Small intestine (tissue), 7 donors: Measurements from ENCODE around the gene GPATCH2. TPM values are rescaled to one million over a fixed set of nuclear protein-coding genes. Genes with fewer than 3 reads are reported as not detected.
"Not testable (repeated sequence)": the region's sequence is repeated elsewhere in the genome, so short reads cannot be mapped to it uniquely, and the experiment has no call there.

Source experiments
- DNase-seq, 2 donors: peaks; one replicate each; pipeline versions ENCODE4 v3.0.0 to v3.0.0-alpha.2; 2013
- FAIRE-seq: peaks from 2 replicates; lab custom pipeline; 2012; peaks lifted over from hg19 to GRCh38; lab: Jason Lieb, UNC
- H3K27ac ChIP-seq, 3 donors: one replicate each; pipeline ENCODE4 v1.5.1; 2013; ENCODE audit warnings: low read length in 2 of 3, mild to moderate bottlenecking in 2 of 3, control low read depth in 1 of 3, inconsistent platforms in 1 of 3, low read depth in 1 of 3, moderate library complexity in 1 of 3
- H3K27me3 ChIP-seq, 3 donors: one replicate each; pipeline ENCODE4 v1.6.1; 2013; ENCODE audit warnings: low read length in 3 of 3, inconsistent platforms in 1 of 3; ENCODE audit not compliant: control insufficient read depth in 3 of 3, insufficient read depth in 3 of 3
- H3K36me3 ChIP-seq, 3 donors: one replicate each; pipeline ENCODE4 v1.6.1; 2013; ENCODE audit warnings: low read length in 3 of 3, inconsistent platforms in 1 of 3, low read depth in 1 of 3, mild to moderate bottlenecking in 1 of 3, moderate library complexity in 1 of 3; ENCODE audit not compliant: control insufficient read depth in 3 of 3, insufficient read depth in 2 of 3
- H3K4me1 ChIP-seq, 3 donors: one replicate each; pipeline ENCODE4 v1.6.1; 2013; ENCODE audit warnings: low read length in 2 of 3, inconsistent platforms in 1 of 3, low read depth in 1 of 3, mild to moderate bottlenecking in 1 of 3, moderate library complexity in 1 of 3; ENCODE audit not compliant: control insufficient read depth in 3 of 3, insufficient read depth in 2 of 3
- H3K4me3 ChIP-seq, 3 donors: one replicate each; pipeline ENCODE4 v1.5.1; 2013; ENCODE audit warnings: low read length in 3 of 3, control low read depth in 1 of 3, inconsistent platforms in 1 of 3, low read depth in 1 of 3, mild to moderate bottlenecking in 1 of 3, moderate library complexity in 1 of 3
- H3K9me3 ChIP-seq, 2 donors: one replicate each; pipeline ENCODE4 v1.6.1; 2013; ENCODE audit warnings: low read depth in 1 of 2, low read length in 1 of 2; ENCODE audit not compliant: control insufficient read depth in 2 of 2, insufficient read depth in 1 of 2
- WGBS, 3 donors: extraction: QIAGEN DNeasy Blood & Tissue Kit; methylation state at CpG; one replicate each; pipeline ENCODE4 v1.1.7; 2013; 5-methylcytosine and 5-hydroxymethylcytosine counted together
- polyA plus RNA-seq, 4 donors: library from polyadenylated mRNA; stranded (reverse) in 3 of 4; unstranded in 1 of 4; fragments of 200-250 nt in 3 of 4; fragments of 120-200 nt in 1 of 4; gene quantifications; one replicate each; pipeline versions ENCODE4 v1.2.1 to v1.2.3, GENCODE V29; 2013
- donor health status: healthy with polysubstance abuse.
- donor health status: control.
- donor health status: control.
- donor health status: Bipolar disorder and iron deficiency.
- donor health status: healthy.

GPATCH2 gene
- polyA plus RNA-seq, 4 donors: 2.7 to 21.9 (median 5.6) TPM

DNA sequence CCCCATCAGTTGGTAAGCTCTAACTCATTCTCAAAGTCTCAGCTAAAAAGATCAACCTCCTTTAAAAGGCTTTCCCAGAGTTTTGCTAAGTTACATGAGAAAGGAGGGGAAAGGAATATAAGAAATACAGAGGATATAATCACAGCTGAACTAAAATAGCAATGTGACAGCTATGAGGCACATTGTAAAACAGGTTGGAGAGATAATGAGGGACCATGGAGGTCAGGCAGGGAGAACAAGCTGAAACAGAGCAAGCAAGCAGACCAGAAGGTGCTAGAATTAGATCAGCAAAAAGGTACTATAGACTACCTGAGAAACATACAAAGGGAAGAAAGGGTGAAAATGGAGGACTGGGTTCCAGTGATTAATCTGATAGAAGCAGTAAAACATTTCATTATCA, 28.5 kb downstream of the GPATCH2 start:
- Histone ChIP-seq H3K36me3 (peaks cover 0 to 8% (median 4%) of the 10 kb centered on the region in 3 donors), H3K4me3 (no peak overlapping the region), H3K9me3 (no peaks in the 10 kb centered on the region), H3K27me3 (no peaks in the 10 kb centered on the region), H3K27ac (no peak overlapping the region), H3K4me1 (peaks cover 0 to 2% (median 0%) of the 10 kb centered on the region in 3 donors)
- FAIRE-seq (no peak), DNase-seq (peak in 1 of 2 donors; percentile 2)

DNA sequence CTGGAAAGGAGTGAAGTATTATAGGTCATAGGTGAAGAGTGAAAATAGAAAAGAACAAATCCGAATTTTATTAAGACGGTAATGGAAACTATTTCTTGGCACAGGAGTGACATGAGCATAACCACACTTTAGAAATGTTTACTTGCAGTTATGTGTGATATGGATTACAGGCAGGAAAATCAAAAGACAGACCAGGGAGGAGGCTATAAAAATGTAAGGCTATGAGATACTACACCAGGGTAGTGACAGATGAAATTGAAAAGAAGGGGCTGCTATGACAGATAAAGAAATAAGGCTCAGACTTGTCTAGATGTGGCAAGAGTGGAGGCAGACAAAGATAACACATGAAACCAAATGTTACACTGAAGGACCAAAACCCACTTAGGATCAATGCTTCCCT, 31.7 kb downstream of the GPATCH2 start:
- no peaks in the 10 kb centered on the region for H3K9me3 ChIP-seq
- WGBS, 3 donors: 74 to 92% (median 87%) methylated on average over 2 of the region's 2 CpGs
- no peak overlapping the region for H3K4me3 ChIP-seq
- no peaks in the 10 kb centered on the region for H3K27me3 ChIP-seq
- peaks cover 0 to 2% (median 0%) of the 10 kb centered on the region in 3 donors for H3K4me1 ChIP-seq
- peaks cover 0 to 12% (median 0%) of the 10 kb centered on the region in 3 donors for H3K36me3 ChIP-seq
- no peak overlapping the region for H3K27ac ChIP-seq
- DNase-seq (no peak), FAIRE-seq (no peak)

DNA sequence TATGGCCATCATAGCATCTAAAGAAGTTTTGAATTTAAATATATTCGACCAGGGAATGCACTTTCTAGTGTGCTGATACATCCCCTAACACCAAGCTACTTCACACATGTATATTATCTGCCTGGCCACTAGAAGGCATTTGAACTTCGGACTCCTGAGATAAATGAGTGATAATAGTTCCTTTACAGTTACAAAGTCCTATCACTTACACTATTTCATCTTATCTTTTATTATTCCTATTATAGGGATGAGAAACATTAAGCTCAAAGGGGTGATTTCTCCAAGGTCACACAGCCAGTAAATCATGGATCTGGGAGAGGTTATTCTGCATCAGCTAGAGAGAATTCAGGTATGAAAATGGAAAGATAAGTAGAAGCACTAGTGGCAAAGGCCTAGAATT, 40.3 kb downstream of the GPATCH2 start:
- 18 to 72% (median 27%) methylated on average over 2 of the region's 2 CpGs for WGBS, 3 donors
- DNase-seq: peak; percentile 79 to 90

DNA sequence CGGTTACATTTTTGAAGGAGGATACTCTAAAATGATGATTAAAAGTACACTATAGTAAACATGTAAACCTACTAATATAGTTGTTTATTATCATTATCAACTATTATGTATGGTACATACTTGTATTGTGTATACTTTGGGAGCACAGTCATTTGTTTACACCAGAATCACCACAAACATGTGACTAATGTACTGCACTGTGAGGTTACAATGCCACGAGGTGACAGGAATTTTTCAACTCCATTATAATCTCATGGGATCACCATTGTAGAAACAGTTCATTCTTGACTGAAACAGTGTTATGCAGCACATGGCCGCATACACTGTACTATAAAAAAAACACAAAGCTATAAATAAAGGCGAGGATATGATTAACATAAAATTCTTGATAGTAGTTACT, 44.3 kb downstream of the GPATCH2 start:
- H3K4me3 ChIP-seq: no peak overlapping the region
- no peak overlapping the region for H3K27ac ChIP-seq
- WGBS, 3 donors: 56 to 70% (median 61%) methylated on average over 4 of the region's 4 CpGs
- peaks cover 0 to 4% (median 2%) of the 10 kb centered on the region in 3 donors for H3K36me3 ChIP-seq
- H3K9me3 ChIP-seq: no peaks in the 10 kb centered on the region
- DNase-seq: no peak
- FAIRE-seq: no peak
- peaks cover 0 to 3% (median 0%) of the 10 kb centered on the region in 3 donors for H3K4me1 ChIP-seq
- H3K27me3 ChIP-seq: no peaks in the 10 kb centered on the region

More for the DNA sequence above, 40.3 kb downstream of the GPATCH2 start:
- H3K9me3 ChIP-seq: no peaks in the 10 kb centered on the region
- H3K4me3 ChIP-seq: no peak overlapping the region
- H3K27me3 ChIP-seq: no peaks in the 10 kb centered on the region
- H3K36me3 ChIP-seq: peaks cover 0 to 3% (median 0%) of the 10 kb centered on the region in 3 donors
- peaks cover 0 to 3% (median 0%) of the 10 kb centered on the region in 3 donors for H3K4me1 ChIP-seq
- H3K27ac ChIP-seq: no peak overlapping the region
- peak; percentile 55 for FAIRE-seq

DNA sequence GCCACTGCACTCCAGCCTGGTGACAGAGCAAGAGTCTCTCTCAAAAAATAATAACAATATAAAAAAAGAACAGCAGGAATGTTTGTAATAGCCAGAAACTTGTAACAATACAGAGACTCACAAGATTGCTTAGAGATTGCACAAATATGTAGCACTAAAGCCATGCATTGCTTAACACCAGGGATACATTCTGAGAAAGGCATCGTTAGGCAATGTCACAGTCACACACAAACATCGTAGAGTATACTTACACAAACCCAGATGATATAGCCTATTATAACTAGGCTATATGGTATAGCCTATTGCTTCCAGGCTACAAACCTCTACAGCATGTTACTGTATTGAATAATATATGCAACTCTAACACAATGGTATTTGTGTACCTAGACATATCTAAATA, 45.3 kb downstream of the GPATCH2 start:
- no peak overlapping the region for H3K27ac ChIP-seq
- FAIRE-seq: no peak
- 91 to 98% (median 96%) methylated on average over 2 of the region's 2 CpGs for WGBS, 3 donors

DNA sequence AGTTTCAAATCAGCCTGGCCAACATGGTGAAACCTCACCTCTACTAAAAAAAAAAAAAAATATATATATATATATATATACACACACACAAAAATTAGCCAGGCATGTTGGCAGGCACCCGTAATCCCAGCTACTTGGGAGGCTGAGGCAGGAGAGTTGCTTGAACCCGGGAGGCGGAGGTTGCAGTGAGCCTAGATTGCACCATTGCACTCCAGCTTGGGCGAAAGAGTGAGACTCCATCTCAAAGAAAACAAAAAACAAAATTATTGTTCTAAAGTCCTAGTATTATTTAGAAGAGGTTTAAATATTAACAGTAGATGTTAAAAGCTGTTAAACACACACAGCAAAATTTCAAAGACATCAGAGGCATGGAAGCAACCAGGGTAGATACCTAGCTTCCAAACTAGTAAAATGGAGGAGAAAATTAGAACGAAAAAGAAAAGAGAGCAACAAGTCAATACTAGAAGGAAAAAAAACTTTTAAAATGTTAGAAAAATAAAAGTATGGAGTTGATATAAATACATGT, 46.5 kb downstream of the GPATCH2 start:
- DNase-seq: not testable (repeated sequence)
- 95 to 97% (median 97%) methylated on average over 5 of the region's 5 CpGs for WGBS, 3 donors

More for the DNA sequence above, 45.3 kb downstream of the GPATCH2 start:
- H3K27me3 ChIP-seq: no peaks in the 10 kb centered on the region
- no peak overlapping the region for H3K4me3 ChIP-seq
- peaks cover 0 to 3% (median 0%) of the 10 kb centered on the region in 3 donors for H3K4me1 ChIP-seq
- H3K36me3 ChIP-seq: peaks cover 0 to 4% (median 2%) of the 10 kb centered on the region in 3 donors
- DNase-seq: peak in 1 of 2 donors; percentile 28
- H3K9me3 ChIP-seq: no peaks in the 10 kb centered on the region

DNA sequence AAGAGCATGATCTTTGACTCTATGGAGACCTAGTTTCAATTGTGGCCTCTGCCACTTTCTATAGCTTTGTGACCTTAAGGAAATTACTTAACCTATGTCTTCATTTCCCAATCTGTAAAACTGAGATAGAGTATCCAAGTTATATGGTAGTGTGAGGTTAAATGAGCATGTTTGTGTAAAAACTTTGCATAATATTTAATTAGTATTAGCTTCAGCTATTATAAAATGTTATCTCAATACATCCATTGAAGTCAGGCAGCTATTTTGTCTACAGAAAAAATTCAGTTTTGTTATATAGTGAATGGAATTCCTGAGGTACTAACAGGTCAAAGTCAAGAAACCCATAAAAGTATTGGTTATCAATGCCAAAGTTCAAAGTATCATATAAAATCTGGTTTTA, 53.6 kb downstream of the GPATCH2 start:
- H3K4me1 ChIP-seq: peaks cover 0 to 7% (median 0%) of the 10 kb centered on the region in 3 donors
- no peak overlapping the region for H3K27ac ChIP-seq
- H3K4me3 ChIP-seq: no peak overlapping the region
- H3K9me3 ChIP-seq: no peaks in the 10 kb centered on the region
- DNase-seq (peak; percentile 32 to 51), FAIRE-seq (no peak)
- no peaks in the 10 kb centered on the region for H3K27me3 ChIP-seq
- no peaks in the 10 kb centered on the region for H3K36me3 ChIP-seq

More for the DNA sequence above, 46.5 kb downstream of the GPATCH2 start:
- not testable (repeated sequence) for H3K4me1 ChIP-seq, H3K36me3 ChIP-seq, H3K9me3 ChIP-seq, H3K27ac ChIP-seq, H3K27me3 ChIP-seq, FAIRE-seq, H3K4me3 ChIP-seq

DNA sequence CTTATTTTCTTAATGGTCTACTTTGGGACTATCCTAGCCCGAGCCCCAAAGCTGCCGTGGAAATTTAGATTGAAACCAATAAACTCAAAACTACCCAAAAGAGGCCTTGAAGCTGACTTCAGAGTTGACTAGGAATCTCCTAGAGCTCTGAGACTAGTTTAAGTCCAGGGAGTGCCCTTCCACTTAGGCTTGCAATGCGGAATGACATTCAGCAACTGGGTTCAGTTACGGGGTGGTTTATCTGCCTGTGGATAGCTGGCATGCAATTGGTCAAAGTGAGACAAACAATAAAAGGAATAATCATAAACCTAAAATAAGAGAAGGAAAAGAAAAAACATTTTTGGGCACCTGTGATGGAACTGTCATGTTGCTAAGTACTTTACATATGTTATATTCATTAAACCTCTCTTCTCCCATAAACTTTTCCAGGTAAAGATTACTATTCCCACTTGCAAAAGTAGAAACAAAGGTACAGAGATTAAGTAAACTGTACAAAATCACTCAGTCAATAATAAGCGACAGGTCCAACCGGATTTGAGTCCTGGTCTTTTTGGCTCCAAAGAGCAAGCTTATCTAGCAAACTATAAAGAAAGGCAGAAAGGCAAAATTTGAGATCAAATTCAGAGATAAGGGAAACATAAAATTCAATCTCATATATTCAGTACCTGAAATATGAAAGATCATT, 56.5 kb downstream of the GPATCH2 start:
- Histone ChIP-seq H3K36me3 (no peaks in the 10 kb centered on the region), H3K4me3 (no peak overlapping the region), H3K4me1 (peaks cover 0 to 7% (median 0%) of the 10 kb centered on the region in 3 donors), H3K27me3 (no peaks in the 10 kb centered on the region), H3K27ac (no peak overlapping the region), H3K9me3 (no peaks in the 10 kb centered on the region)
- 71 to 80% (median 72%) methylated on average over 6 of the region's 6 CpGs for WGBS, 3 donors
- FAIRE-seq: no peak
- DNase-seq: peak; percentile 3 to 11
